Mammary epithelial cell (primary cell): ENCODE results near the gene ZNF93.

Experiments
- EZH2 ChIP-seq: IDR thresholded peaks from 2 replicates; pipeline ENCODE4 v1.6.1; 2012; ENCODE audit warnings: low read length, inconsistent platforms, borderline replicate concordance
- TF ChIP-seq, protein P1 (sequence below), 2 donors: IDR thresholded peaks in 1 of 2; conservative IDR thresholded peaks in 1 of 2; 2 replicates each; pipeline ENCODE4 v1.5.1; 2011 to 2012; ENCODE audit warnings: inconsistent platforms in 2 of 2, low read length in 2 of 2, mild to moderate bottlenecking in 2 of 2, control low read depth in 1 of 2, low read depth in 1 of 2; ENCODE audit not compliant: insufficient read depth in 1 of 2; ENCODE audit errors: extremely low read depth in 1 of 2

GRCh38 chr19:19860756-19861390, 39.9 kb upstream of the ZNF93 start:
- TF ChIP-seq, protein P1, sequence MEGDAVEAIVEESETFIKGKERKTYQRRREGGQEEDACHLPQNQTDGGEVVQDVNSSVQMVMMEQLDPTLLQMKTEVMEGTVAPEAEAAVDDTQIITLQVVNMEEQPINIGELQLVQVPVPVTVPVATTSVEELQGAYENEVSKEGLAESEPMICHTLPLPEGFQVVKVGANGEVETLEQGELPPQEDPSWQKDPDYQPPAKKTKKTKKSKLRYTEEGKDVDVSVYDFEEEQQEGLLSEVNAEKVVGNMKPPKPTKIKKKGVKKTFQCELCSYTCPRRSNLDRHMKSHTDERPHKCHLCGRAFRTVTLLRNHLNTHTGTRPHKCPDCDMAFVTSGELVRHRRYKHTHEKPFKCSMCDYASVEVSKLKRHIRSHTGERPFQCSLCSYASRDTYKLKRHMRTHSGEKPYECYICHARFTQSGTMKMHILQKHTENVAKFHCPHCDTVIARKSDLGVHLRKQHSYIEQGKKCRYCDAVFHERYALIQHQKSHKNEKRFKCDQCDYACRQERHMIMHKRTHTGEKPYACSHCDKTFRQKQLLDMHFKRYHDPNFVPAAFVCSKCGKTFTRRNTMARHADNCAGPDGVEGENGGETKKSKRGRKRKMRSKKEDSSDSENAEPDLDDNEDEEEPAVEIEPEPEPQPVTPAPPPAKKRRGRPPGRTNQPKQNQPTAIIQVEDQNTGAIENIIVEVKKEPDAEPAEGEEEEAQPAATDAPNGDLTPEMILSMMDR (conservative IDR thresholded peaks at IDR 0.05 in 1 of 2, IDR thresholded peaks at IDR 0.05 in 1 of 2; ENCODE audit: extremely low read depth in 1 of 2, insufficient read depth in 1 of 2, low read depth in 1 of 2, low read length in 2 of 2) = no peak
- no peak for TF ChIP-seq EZH2
